NCI-H2029 (cell line): ENCODE data around the gene ING5.
"Not testable (repeated sequence)": the region's sequence is repeated elsewhere in the genome, so short reads cannot be mapped to it uniquely, and the experiment has no call there.

Source experiments
- DNase-seq: peaks from one replicate; lab custom pipeline; 2025; lab: John Stamatoyannopoulos, UW

The ING5 gene

DNA sequence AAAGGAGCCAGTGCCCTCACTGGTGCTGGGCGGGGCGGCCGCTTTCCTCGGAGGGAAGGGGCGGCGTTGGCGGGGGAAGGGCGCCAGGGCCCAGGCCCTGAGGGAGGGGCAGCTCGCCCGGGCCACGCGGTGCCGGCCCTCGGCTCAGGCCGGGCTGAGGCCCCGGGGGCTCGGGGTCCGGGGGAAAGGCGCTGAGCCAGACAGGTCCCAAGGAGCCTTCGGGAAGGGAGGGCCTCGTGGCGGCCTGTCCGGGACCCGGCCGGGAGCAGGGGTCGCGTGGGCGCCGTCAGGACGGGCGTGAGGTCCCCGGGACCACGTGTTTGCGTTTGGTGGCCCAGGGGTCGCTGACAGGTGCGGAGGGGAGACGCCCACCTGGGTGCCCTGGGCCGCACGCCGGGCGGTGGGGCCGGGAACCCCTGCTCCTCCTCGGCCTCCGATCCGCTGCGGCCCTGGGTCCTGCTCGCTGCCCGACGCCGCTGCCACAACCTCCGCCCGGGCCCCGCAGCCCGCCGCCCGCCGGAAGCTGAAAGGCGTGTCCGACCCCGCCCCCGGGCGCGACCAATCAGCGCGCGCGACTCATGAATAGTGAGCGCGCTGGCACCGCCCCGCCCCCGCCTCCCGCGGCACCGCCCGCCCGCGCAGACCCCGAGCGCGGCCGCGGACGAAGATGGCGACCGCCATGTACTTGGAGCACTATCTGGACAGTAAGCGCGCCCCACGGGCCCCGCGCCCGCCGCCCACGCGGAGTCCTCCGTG is at the start of gene ING5:
TSS of gene ING5 (plus strand) at position 641 of the 756 bp plus-strand sequence. CDS start at position 668, 27 bp downstream.
- peak; percentile 88 for DNase-seq

DNA sequence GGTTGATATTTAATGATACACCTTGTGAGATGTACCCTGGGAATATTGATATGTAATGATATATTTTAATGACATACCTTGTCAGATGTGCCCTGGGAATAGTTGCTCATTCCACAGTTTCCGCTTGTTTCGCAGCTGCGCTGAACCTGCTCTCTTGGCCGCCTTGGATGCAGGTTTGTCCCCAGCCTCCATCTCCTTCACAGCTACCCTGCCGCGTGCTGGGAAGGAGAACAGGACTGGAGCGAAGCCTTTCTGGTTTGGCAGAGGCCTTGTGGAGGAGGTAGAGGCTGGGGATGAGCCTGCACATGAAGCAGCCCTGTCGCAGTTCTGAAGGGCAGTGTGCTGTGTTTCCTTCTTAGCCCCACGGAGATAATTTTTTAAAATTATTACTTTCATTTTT is 49.7 kb upstream of the ING5 start:
- DNase-seq: no peak

DNA sequence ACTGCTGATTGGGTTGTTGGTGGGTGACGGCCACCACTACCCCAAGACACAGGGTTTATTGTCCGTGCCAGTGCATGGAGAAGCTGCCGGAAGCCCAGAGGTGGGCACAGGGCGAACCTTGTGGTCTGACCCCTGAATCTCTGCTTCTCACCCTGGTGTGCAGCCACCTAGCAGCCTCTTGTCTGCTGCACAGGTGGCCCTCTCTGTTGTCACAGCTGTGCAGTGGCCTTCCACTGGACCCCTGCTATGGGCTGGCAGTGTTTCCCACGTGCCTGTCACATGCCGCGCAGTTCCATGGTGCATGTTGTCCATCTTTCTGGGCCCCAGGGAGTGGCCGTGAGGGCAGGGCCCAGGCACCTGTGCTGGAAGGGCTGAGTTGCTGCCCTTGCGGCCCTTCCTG is 49.1 kb upstream of the ING5 start:
- DNase-seq: no peak

DNA sequence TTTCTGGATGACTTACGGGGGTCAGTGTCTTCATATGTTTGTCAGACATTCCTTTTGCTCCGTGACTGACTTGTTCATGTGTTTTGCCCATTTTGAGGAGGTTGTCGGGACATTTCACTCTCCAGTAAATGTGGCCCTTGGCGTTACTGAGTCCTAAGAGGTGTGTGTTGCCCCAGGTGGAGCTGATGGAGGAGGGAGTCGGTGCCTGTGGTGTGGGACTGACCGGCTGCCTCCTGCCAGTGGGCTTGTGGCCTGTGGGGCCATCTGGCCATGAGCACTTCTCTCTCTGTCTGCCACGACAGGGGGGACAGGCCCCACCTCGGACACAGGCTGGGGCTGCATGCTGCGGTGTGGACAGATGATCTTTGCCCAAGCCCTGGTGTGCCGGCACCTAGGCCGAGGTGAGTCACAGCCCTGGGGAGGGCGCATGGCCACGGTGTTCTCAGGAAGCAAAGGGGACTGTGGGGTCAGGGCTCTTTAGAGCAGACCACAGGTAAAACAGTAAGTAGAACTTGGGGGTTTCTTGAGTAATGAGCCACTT is 48.6 kb upstream of the ING5 start:
- no peak for DNase-seq

DNA sequence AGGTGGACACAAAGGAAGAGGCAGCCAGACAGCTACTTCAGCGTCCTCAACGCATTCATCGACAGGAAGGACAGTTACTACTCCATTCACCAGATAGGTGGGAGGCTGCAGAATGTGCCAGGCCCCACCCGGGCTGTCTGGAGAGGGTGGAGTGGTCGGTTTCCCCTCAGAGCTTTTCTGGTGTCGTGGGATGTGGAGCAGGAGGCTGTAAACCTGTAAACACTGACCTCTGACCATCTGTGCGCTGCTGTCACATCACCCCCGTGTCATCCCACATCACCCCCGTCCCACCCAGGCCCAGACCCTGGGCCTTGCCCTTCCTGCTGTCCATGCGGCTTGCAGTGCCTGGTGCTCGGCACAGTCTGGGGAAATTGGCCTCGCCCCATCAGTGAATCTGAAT is 47.3 kb upstream of the ING5 start:
- no peak for DNase-seq

GRCh38 chr2:241655516-241656189 is 46.2 kb upstream of the ING5 start:
- DNase-seq: no peak

GRCh38 chr2:241656190-241656741 is 45.6 kb upstream of the ING5 start:
- no peak for DNase-seq

- no peak for DNase-seq
Observed at GRCh38 chr2:241657786-241658254, 44.0 kb upstream of the ING5 start.

- DNase-seq: no peak
Observed at GRCh38 chr2:241658296-241658695, 43.5 kb upstream of the ING5 start.

- DNase-seq: no peak
Observed at GRCh38 chr2:241659150-241659739, 42.6 kb upstream of the ING5 start.

- DNase-seq: no peak
Observed at GRCh38 chr2:241660593-241661213, 41.1 kb upstream of the ING5 start.

DNA sequence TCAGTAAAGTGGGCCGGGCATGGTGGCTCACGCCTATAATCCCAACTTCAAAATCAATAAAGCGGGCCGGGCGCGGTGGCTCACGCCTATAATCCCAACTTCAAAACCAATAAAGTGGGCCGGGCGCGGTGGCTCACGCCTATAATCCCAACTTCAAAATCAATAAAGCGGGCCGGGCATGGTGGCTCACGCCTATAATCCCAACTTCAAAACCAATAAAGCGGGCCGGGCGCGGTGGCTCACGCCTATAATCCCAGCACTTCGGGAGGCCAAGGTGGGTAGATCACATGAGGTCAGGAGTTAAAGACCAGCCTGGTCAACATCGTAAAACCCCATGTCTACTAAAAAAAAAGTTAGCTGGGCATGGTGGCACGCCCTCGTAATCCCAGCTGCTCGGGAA is 39.1 kb upstream of the ING5 start:
- DNase-seq: not testable (repeated sequence)

- DNase-seq: no peak
Observed at GRCh38 chr2:241665731-241666440, 36.0 kb upstream of the ING5 start.

DNA sequence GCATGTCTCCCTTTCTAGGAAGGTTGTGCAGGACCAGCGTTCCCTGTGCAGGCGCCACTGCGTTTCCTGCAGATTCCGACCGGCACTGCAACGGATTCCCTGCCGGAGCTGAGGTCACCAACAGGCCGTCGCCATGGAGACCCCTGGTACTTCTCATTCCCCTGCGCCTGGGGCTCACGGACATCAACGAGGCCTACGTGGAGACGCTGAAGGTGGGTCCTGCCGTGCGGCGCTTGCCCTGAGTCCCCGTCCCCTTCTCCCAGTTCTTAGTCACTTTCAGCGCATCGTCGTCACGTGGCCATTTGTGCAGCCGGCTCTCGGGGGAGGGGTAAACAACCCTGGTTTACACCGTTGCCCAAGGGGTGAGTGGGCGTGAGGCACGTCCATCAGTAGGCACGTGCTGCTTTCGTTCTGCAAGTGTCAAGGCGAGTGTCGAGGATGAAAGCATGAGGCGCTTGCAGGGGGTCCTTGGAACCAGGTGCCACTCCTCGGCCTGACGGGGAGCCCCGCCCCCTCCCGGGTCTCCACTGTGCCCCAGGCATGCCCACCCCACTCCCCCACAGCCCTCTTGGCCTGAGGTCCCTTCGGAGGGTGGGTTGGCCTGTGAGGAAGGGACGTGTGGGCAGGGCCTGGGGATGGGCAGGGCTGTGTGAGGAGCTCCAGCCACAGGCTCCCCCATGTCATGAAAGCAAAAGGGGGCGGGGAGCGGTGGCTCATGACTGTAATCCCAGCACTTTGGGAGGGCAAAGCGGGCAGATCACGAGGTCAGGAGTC is 35.0 kb upstream of the ING5 start:
- DNase-seq: no peak

GRCh38 chr2:241668354-241668753 is 33.5 kb upstream of the ING5 start:
- no peak for DNase-seq

GRCh38 chr2:241668839-241669238 is 33.0 kb upstream of the ING5 start:
- no peak for DNase-seq

GRCh38 chr2:241670333-241671110 is 31.3 kb upstream of the ING5 start:
- DNase-seq: no peak

GRCh38 chr2:241671457-241672240 is 30.2 kb upstream of the ING5 start:
- DNase-seq: no peak
